H9 (cell line): ENCODE results near the gene CC2D2A. TPM values are rescaled to one million over a fixed set of nuclear protein-coding genes. Genes with fewer than 3 reads are reported as not detected.

ENCODE experiments used
- DNase-seq: peaks from one replicate; pipeline ENCODE4 v3.0.0-alpha.2; 2017
- H2AFZ ChIP-seq: one replicate; pipeline ENCODE4 v1.6.1; 2013; ENCODE audit warnings: mild to moderate bottlenecking, low read length, control low read depth, moderate library complexity
- H2AK5ac ChIP-seq: 2 replicates; pipeline ENCODE4 v1.6.1; 2013; ENCODE audit warnings: low read length, control low read depth, mixed read lengths; ENCODE audit not compliant: insufficient read length
- H2BK120ac ChIP-seq: one replicate; pipeline ENCODE4 v1.6.1; 2013; ENCODE audit warnings: low read depth, mild to moderate bottlenecking, low read length, control low read depth, inconsistent platforms; ENCODE audit not compliant: poor library complexity, severe bottlenecking
- H2BK12ac ChIP-seq: 2 replicates; pipeline ENCODE4 v1.6.1; 2013; ENCODE audit warnings: low read length, control low read depth, mixed read lengths, low read depth; ENCODE audit not compliant: insufficient read length
- H2BK15ac ChIP-seq: 2 replicates; pipeline ENCODE4 v1.6.1; 2013; ENCODE audit warnings: low read depth, low read length, control low read depth
- H2BK20ac ChIP-seq: one replicate; pipeline ENCODE4 v1.6.1; 2013; ENCODE audit warnings: low read depth, mild to moderate bottlenecking, low read length, control low read depth, inconsistent platforms; ENCODE audit not compliant: poor library complexity, severe bottlenecking
- H2BK5ac ChIP-seq: 2 replicates; pipeline ENCODE4 v1.6.1; 2013; ENCODE audit warnings: low read length, control low read depth, mixed read lengths; ENCODE audit not compliant: insufficient read length
- H3K14ac ChIP-seq: 2 replicates; pipeline ENCODE4 v1.6.1; 2013; ENCODE audit warnings: low read length, control low read depth; ENCODE audit not compliant: insufficient read depth
- H3K18ac ChIP-seq: 2 replicates; pipeline ENCODE4 v1.6.1; 2013; ENCODE audit warnings: low read depth, mild to moderate bottlenecking, mixed read lengths, low read length, control low read depth; ENCODE audit not compliant: insufficient read length
- H3K23ac ChIP-seq: 2 replicates; pipeline ENCODE4 v1.6.1; 2013; ENCODE audit warnings: low read length, control low read depth, mixed read lengths, low read depth; ENCODE audit not compliant: insufficient read length
- H3K23me2 ChIP-seq: 2 replicates; pipeline ENCODE4 v1.6.1; 2013; ENCODE audit warnings: low read depth, mild to moderate bottlenecking, mixed read lengths, low read length, control low read depth; ENCODE audit not compliant: insufficient read length, poor library complexity, severe bottlenecking
- H3K27ac ChIP-seq: 2 replicates; pipeline ENCODE4 v1.5.1; 2013; ENCODE audit warnings: low read length, control low read depth, mixed read lengths, low read depth; ENCODE audit not compliant: insufficient read length
- H3K27me3 ChIP-seq: 2 replicates; pipeline ENCODE4 v1.6.1; 2013; ENCODE audit warnings: low read length, control low read depth, inconsistent platforms; ENCODE audit not compliant: insufficient read depth
- H3K4ac ChIP-seq: 2 replicates; pipeline ENCODE4 v1.6.1; 2013; ENCODE audit warnings: low read depth, mild to moderate bottlenecking, control low read depth, inconsistent platforms, low read length, moderate library complexity
- H3K4me1 ChIP-seq: 2 replicates; pipeline ENCODE4 v1.6.1; 2013; ENCODE audit warnings: low read length, control low read depth, inconsistent platforms; ENCODE audit not compliant: insufficient read depth
- H3K4me2 ChIP-seq: 2 replicates; pipeline ENCODE4 v1.6.1; 2013; ENCODE audit warnings: low read length, control low read depth, mixed read lengths; ENCODE audit not compliant: insufficient read length, insufficient read depth
- H3K56ac ChIP-seq: 2 replicates; pipeline ENCODE4 v1.6.1; 2013; ENCODE audit warnings: low read depth, mild to moderate bottlenecking, mixed read lengths, low read length, control low read depth; ENCODE audit not compliant: insufficient read length
- H3K79me1 ChIP-seq: 2 replicates; pipeline ENCODE4 v1.6.1; 2013; ENCODE audit warnings: low read depth, mild to moderate bottlenecking, moderate library complexity, low read length, control low read depth, inconsistent platforms; ENCODE audit not compliant: insufficient read depth, poor library complexity, severe bottlenecking
- H3K79me2 ChIP-seq: 2 replicates; pipeline ENCODE4 v1.6.1; 2013; ENCODE audit warnings: low read length, control low read depth, inconsistent platforms; ENCODE audit not compliant: insufficient read depth
- H3K9ac ChIP-seq: 2 replicates; pipeline ENCODE4 v1.6.1; 2013; ENCODE audit warnings: low read length, control low read depth, mixed read lengths; ENCODE audit not compliant: insufficient read length; ENCODE audit errors: extremely low read depth
- H3K9me3 ChIP-seq: one replicate; pipeline ENCODE4 v1.6.1; 2013; ENCODE audit warnings: low read depth, low read length, inconsistent platforms; ENCODE audit not compliant: control insufficient read depth
- H3T11ph ChIP-seq: one replicate; pipeline ENCODE4 v1.6.1; 2013; ENCODE audit warnings: mild to moderate bottlenecking, low read length, control low read depth, inconsistent platforms
- H4K20me1 ChIP-seq: one replicate; pipeline ENCODE4 v1.6.1; 2013; ENCODE audit not compliant: control insufficient read depth, insufficient read length, insufficient read depth
- H4K5ac ChIP-seq: 2 replicates; pipeline ENCODE4 v1.6.1; 2013; ENCODE audit warnings: low read depth, mild to moderate bottlenecking, mixed read lengths, low read length, control low read depth; ENCODE audit not compliant: insufficient read length
- H4K8ac ChIP-seq: replicated peaks from 2 replicates; pipeline ENCODE4 v1.6.1; 2013; ENCODE audit warnings: low read length, control low read depth, mixed read lengths, low read depth; ENCODE audit not compliant: insufficient read length
- H4K91ac ChIP-seq: 2 replicates; pipeline ENCODE4 v1.6.1; 2013; ENCODE audit warnings: low read depth, mild to moderate bottlenecking, moderate library complexity, mixed read lengths, low read length, control low read depth; ENCODE audit not compliant: insufficient read length
- H3K27ac Mint-ChIP-seq, 3 experiments: 2 replicates in 2 of 3; 3 replicates in 1 of 3; pipeline ENCODE4 v1.8.0; 2020 to 2021; ENCODE audit warnings: mixed read lengths in 3 of 3, mild to moderate bottlenecking in 1 of 3, moderate library complexity in 1 of 3
- H3K27me3 Mint-ChIP-seq: 2 replicates; pipeline ENCODE4 v1.8.0; 2021; ENCODE audit warnings: low read depth, mild to moderate bottlenecking, moderate library complexity, mixed read lengths
- H3K36me3 Mint-ChIP-seq, 3 experiments: 2 replicates in 2 of 3; 3 replicates in 1 of 3; pipeline ENCODE4 v1.8.0; 2020 to 2021; ENCODE audit warnings: low read depth in 3 of 3, mixed read lengths in 3 of 3; ENCODE audit not compliant: insufficient read depth in 1 of 3
- H3K4me1 Mint-ChIP-seq, 2 experiments: 2 replicates each; pipeline ENCODE4 v1.8.0; 2020; ENCODE audit warnings: mixed read lengths in 2 of 2
- H3K4me3 Mint-ChIP-seq, 2 experiments: 2 replicates in 1 of 2; 3 replicates in 1 of 2; pipeline ENCODE4 v1.8.0; 2020 to 2021; ENCODE audit warnings: mild to moderate bottlenecking in 2 of 2, mixed read lengths in 2 of 2, moderate library complexity in 1 of 2
- H3K9me3 Mint-ChIP-seq, 2 experiments: 2 replicates in 1 of 2; 3 replicates in 1 of 2; pipeline ENCODE4 v1.8.0; 2020; ENCODE audit warnings: mild to moderate bottlenecking in 2 of 2, mixed read lengths in 2 of 2, moderate library complexity in 1 of 2
- CTCF ChIP-seq: fragments of 200-600 bp; sonication (generic); conservative IDR thresholded peaks from 3 replicates; pipeline ENCODE4 v1.8.0; 2021; ENCODE audit warnings: antibody characterized with exemption, mild to moderate bottlenecking
- total RNA-seq: library from RNA; stranded (reverse); gene quantifications from 2 replicates; pipeline ENCODE4 v1.2.1, GENCODE V29; 2021

Gene CC2D2A
- total RNA-seq, 1 experiment from 2014 or later = 10.4 TPM

GRCh38 chr4:15459706-15460105 lies 10.0 kb upstream of the CC2D2A start:
- DNase-seq = no peak
- no peak overlapping the region for H3K9ac ChIP-seq
- no peak overlapping the region for H4K8ac ChIP-seq
- no peak for TF ChIP-seq CTCF
- no peak overlapping the region for H3K23ac ChIP-seq
- no peak overlapping the region for H3K18ac ChIP-seq
- Mint-ChIP-seq H3K4me3 (no peak overlapping the region), H3K9me3 (no peaks in the 10 kb centered on the region; a peak in 1 of 5 replicates), H3K27me3 (no peaks in the 10 kb centered on the region), H3K27ac (no peak overlapping the region), H3K4me1 (peaks cover 4 to 5% of the 10 kb centered on the region in 2 experiments; a peak in 3 of 4 replicates), H3K36me3 (no peaks in the 10 kb centered on the region)
- H2BK12ac ChIP-seq = no peak overlapping the region
- no peaks in the 10 kb centered on the region for H4K20me1 ChIP-seq
- H3T11ph ChIP-seq = no peak overlapping the region
- no peaks in the 10 kb centered on the region for H3K27me3 ChIP-seq
- H2BK5ac ChIP-seq = no peak overlapping the region
- H2BK15ac ChIP-seq = no peak overlapping the region
- no peak overlapping the region for H4K5ac ChIP-seq
- H2AFZ ChIP-seq = no peak overlapping the region
- H2BK120ac ChIP-seq = no peak overlapping the region
- H3K4me1 ChIP-seq = no peaks in the 10 kb centered on the region
- no peak overlapping the region for H3K27ac ChIP-seq
- no peak overlapping the region for H4K91ac ChIP-seq
- H2AK5ac ChIP-seq = no peak overlapping the region
- H2BK20ac ChIP-seq = no peak overlapping the region
- H3K79me2 ChIP-seq = no peaks in the 10 kb centered on the region
- no peak overlapping the region for H3K14ac ChIP-seq
- no peak overlapping the region for H3K4me2 ChIP-seq
- no peaks in the 10 kb centered on the region for H3K23me2 ChIP-seq
- no peaks in the 10 kb centered on the region for H3K9me3 ChIP-seq
- no peak overlapping the region for H3K56ac ChIP-seq
- H3K79me1 ChIP-seq = no peaks in the 10 kb centered on the region
- H3K4ac ChIP-seq = no peak overlapping the region
